ENCODE measurements around the gene SLC24A3.

DNA sequence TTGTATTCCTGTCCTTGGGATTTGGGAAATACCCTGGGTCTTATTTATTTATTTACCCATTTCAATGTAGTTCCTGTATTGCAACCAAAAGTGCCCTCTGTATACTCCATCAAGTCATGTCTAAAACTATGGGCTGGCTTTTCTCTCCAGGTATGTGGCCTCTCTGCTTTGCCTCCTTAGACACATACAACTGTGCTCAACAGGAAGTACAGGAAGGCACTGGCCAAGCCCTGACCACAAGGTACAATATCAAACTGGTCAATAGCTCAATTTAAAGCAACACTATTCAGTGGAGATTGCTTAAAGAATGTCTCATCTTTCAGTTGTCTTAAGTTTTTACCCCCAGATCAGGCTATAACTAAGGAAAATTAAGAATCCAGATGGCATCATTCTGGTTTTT, 42.3 kb upstream of the SLC24A3 start:
- TF ChIP-seq, protein P1, sequence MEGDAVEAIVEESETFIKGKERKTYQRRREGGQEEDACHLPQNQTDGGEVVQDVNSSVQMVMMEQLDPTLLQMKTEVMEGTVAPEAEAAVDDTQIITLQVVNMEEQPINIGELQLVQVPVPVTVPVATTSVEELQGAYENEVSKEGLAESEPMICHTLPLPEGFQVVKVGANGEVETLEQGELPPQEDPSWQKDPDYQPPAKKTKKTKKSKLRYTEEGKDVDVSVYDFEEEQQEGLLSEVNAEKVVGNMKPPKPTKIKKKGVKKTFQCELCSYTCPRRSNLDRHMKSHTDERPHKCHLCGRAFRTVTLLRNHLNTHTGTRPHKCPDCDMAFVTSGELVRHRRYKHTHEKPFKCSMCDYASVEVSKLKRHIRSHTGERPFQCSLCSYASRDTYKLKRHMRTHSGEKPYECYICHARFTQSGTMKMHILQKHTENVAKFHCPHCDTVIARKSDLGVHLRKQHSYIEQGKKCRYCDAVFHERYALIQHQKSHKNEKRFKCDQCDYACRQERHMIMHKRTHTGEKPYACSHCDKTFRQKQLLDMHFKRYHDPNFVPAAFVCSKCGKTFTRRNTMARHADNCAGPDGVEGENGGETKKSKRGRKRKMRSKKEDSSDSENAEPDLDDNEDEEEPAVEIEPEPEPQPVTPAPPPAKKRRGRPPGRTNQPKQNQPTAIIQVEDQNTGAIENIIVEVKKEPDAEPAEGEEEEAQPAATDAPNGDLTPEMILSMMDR (IDR thresholded peaks at IDR 0.05): no peak
- no peak for TF ChIP-seq POLR2A (IDR thresholded peaks at IDR 0.05)
- TF ChIP-seq EP300 (IDR thresholded peaks at IDR 0.05): no peak

Measured in suprapubic skin (tissue), 3 donors.